ENCODE results near the gene PLG.
"Not testable (repeated sequence)": the region's sequence is repeated elsewhere in the genome, so short reads cannot be mapped to it uniquely, and the experiment has no call there.

The PLG gene

DNA sequence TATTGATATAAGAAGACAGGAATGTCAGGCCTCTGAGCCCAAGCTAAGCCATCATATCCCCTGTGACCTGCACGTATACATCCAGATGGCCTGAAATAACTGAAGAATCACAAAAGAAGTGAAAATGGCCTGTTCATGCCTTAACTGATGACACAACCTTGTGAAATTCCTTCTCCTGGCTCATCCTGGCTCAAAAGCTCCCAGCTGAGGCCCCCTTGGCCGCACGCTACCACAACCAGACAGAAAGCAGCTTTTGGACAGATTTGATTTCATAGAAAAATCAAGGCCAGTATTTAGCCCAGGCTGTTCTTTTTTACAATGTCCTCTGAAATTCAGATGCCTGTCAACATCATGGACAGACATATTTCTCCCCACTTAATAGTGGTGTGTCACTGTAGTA is 78.6 kb downstream of the PLG start:
- DNase-seq: not testable (repeated sequence)

DNA sequence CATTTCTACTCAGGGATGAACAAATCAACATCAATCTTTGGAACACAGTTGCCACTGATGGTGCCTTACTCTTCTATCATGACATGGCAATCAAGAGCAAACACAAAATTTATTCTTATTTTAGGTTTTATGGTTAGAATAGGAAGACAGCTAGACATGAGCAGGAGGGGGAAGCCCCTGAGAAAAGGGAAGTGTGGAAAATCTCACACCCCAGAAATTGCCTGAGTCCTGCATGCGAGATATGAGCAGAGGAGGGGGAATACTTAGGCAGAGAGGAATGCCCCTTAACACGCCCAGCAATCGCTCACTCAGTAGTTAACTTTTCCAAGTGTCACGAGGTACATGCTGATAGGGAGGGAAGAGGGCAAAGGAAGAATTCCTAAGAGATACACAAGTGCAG is 79.3 kb downstream of the PLG start:
- no peak for DNase-seq

DNA sequence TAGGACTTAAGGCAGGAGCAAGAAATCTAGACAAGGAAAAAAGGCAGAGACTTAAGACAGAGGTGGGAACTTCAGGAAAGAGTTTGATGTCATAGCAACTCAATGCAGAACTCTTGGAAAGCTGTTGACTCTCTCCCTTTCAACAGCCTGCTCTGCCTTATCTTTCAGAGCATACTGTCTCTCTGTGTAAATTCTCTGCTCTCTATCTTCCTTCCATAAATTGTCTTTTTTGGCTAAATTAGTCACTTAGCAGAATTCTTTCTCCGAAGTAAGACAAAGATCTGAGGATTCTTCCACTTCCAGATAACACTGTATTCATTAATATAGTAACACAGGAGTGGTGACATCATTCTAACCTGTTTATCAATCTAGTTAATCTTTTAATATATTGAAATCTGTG is 80.2 kb downstream of the PLG start:
- DNase-seq: no peak

DNA sequence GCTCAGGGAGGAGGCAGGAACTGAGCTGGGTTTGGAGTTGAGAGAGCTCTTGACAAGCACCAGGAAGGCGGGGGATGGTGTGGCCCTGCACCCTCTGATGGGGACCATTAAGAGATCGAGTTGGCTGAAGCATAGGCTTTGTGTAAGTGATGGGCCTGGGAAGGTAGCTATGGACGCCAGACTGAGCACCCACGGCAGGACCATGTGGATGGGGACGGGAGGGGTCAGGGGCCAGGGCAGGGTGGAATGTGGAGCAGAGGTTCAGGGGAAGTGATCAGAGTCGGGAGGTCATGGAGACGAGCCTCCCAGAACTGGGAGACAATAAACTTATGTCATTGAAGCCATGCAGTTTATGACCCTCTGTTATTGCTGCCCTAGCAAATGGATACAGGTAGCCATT is 81.7 kb downstream of the PLG start:
- no peak for DNase-seq

DNA sequence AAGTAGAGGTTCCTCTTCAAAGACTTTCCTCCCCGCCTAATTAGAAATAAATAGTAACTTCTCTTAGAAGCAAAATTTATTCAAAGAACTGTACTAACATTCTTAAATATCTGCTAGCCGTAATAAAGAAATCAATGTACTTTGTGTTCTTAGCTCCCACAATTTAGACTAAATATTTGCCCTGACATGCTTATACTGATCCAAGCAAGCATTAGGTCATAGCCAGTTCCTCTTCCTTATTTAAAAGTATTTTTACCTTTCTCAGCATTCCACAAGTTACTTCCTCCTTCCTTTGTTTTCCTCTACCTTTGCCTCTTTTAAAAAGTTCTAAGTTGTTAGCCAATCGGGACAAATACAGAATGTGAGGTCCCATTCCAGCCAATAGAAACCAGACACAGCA is 86.1 kb downstream of the PLG start:
- DNase-seq: not testable (repeated sequence)

DNA sequence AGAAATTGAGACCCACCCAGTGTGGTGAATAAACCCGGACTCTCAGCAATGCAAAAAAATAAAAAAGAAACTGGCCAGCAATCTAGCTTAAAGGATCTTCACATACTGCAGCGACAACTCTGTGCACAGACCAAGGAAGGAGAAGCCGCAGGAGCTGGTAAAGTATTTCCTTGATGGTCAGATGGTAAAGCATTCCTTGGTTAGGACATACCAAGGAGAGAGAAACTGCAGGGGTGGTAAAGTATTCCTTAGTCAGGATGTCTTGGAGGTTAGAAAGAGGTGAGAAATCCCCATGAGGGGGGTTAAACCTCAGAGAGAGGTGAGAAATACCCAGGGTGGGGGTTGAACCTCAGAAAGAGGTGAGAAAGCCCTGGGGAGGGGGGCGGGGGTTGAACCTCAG is 86.8 kb downstream of the PLG start:
- no peak for DNase-seq

DNA sequence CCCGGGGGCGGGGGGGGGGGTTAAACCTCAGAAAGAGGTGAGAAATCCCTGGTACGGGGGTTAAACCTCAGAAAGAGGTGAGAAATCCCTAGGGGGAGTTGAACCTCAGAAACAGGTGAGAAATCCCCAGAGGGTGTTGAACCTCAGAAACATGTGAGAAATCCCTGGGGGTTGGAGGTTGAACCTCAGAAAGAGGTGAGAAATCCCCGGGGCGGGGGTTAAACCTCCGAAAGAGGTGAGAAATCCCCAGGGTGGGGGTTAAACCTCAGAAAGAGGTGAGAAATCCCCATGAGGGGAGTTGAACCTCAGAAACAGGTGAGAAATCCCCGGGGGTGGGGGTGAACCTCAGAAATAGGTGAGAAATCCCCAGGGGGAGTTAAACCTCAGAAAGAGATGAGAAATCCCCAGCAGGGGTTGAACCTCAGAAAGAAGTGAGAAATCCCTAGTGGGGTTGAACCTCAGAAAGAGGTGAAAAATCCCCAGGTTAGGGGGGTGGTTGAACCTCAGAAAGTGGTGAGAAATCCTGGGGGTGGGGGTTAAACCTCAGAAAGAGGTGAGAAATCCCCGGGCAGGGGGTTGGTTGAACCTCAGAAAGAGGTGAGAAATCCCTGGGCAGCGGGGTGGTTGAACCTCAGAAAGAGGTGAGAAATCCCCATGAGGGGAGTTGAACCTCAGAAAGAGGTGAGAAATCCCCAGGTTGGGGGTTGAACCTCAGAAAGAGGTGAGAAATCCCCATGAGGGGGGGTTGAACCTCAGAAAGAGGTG is 87.4 kb downstream of the PLG start:
- no peak for DNase-seq

DNA sequence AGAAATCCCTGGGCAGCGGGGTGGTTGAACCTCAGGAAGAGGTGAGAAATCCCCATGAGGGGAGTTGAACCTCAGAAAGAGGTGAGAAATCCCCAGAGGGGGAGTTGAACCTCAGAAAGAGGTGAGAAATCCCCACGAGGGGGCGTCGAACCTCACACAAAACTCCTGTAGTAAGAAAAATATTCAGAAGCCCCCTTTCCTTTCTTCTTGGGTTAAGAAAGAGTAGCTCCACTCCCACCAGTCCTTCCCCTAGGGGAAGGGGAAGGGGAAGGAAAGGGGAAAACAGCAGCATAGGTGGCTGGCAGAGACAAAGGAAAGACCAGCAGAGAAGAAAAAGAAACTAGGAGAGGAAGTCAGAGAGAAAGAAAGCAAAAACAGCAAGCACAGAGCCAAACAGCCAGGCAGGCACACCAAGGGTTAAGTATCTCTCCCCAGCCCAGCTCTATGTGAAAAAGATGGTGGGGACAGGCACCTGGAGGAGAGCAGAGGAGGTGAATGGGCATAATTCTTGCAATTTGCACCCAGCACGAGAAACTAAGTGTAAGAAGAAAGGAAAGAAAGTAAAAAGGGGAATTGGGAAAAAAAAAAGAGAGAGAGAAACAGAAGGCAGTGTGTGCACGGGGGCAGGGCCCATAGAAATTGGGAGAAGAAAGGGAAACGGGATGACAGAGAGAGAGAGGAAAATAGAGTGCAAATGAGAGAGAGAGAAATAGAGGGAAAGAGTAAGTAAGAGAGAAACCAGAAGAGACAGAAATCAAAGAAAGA is 88.2 kb downstream of the PLG start:
- no peak for DNase-seq

DNA sequence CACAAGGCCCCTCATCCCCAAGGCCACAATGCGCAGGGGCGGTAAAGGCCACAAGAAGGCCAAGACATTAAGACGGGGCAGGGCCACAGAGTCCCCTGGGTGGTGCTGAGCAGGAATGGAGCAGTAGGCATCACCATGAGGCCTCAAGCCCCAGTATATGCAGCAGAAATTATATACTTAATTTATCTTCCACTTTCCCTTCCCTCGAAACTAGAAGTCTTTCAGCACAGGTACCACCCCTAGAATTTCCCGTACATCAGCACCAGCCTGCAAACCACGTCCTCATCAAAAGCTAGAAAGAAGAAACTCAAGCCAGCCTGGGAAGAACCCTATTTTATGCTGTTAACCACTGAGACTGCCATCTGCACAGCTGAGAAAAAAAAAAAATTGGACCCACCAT is 89.4 kb downstream of the PLG start:
- DNase-seq: no peak

DNA sequence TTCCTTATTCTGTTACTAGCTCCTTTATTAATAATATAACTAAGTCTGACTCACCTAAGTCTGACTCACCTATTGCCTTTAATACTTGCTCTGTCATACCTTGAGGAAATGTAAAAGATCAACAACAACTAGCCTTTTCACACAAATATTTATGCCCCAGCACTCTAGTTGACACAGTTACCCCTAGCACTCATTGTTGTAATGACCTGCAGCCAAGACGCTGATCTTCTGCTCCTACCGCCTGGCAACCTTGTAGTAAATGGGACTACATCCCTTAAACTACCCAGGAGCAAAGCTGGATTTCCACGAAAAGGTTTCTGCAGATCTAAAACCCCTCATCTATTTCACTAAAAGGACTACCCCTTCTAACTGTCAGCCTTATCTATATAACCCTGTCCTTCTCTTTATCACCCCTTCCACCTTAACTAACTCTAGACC is 90.0 kb downstream of the PLG start:
- DNase-seq: no peak

DNA sequence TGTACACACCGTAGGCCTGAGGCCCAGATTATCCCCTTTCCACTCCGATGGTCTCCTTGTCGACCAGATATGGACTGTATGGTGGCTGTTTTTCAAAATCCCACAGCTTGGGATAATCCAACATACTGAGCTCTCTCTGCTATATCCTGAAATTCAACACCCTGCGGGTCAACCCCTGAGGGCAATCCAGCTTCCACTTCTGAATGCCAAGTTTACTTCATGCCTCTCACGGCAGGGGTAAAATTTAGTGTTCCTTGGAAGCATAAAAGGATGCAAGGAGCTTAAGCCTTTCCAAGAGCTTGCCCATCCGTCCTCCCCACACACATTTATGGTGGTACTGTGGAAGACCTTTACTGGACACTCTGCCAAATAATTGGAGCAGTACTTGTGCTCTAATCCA is 90.7 kb downstream of the PLG start:
- DNase-seq: no peak

DNA sequence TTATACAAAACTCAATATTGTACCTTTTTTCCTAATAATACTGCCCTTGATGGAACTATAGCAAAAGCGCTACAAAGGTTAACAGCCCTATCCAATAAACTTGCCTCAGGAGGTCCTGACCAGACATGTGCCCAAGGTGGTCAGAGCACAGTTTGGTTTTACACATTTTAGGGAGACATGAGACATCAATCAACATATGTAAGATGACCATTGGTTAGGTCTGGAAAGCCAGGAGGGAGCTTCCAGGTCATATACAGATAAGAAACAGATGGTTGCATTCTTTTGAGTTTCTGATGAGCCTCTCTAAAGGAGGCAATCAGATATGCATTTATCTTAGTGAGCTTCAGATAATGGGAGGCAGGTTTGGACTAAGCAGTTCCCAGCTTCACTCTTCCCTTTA is 91.6 kb downstream of the PLG start:
- DNase-seq: no peak

DNA sequence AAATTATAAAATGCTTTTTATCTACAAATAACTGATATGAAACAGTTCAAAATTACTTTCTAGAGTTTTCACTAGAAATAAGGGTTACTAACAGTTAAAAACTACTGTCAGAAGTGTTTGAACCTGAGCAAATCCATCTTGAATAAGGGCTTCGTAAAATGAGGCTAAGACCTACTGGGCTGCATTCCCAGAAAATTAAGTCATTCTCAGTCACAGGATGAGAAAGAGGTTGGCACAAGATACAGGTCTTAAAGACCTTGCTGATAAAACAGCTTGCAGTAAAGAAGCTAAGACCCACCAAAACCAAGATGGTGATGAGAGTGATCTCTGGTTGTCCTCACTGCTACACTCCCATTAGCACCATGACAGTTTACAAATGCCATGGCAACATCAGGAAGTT is 93.7 kb downstream of the PLG start:
- no peak for DNase-seq

DNA sequence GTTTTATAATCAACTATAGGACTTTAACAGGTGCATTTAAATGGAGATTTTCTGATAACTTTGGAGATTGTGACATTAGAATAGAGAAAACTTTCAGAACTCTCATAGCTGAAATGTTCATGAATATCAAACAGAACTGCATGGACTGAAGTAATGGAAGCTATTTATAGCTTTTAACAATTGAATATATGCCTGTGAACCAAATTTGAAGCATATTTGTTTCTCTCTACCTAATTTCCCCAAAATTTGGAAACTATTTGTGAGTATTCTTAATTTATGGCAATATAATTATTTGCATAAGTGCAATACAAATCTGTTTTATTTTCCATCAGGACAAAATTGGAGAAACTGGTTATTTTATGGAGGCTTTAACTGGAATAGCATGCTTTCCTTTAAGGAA is 96.6 kb downstream of the PLG start:
- DNase-seq: no peak

DNA sequence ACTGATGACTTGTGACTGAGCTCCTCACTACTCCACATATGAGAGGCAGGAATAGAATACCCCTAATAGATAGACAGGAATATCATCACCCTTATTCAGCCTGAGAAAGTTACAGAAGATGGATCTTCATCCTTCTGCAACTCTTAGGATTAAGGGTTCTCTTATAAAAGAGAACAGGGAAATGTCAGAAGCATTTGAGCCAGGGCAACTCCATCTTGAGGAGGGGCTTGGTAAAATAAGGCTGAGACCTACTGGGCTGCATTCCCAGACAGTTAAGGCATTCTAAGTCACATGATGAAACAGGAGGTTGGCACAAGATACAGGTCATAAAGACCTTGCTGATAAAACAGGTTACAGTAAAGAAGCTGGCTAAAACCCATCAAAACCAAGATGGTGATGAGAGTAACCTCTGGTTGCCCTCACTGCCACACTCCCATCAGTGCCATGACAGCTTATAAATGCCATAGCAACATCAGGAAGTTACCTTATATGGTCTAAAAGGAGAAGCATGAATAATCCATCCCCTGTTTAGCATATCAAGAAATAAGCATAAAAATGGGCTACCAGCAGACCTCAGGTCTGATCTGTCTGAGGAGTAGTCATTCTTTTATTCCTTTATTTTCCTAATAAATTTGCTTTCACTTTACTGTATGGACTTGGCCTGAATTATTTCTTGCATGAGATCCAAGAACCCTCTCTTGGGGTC is 97.9 kb downstream of the PLG start:
- no peak for DNase-seq

DNA sequence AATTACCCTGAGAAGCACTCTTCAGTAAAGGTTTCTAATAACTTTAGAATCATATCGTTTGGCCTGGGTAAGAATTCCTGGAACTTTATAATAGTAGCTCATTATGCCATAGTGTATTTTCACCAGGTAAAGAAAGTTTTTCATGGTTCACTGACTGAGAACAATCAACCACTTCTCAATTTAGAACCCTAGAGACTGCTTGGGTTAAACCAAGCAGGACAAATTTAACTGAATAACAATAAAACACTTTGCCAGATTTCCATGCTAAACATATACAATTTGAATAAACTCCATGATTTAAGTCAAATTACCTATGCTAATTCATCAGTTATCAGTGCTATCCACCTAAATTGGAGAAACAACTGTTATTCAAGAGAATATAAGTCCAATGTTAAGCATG is 99.4 kb downstream of the PLG start:
- DNase-seq: no peak

DNA sequence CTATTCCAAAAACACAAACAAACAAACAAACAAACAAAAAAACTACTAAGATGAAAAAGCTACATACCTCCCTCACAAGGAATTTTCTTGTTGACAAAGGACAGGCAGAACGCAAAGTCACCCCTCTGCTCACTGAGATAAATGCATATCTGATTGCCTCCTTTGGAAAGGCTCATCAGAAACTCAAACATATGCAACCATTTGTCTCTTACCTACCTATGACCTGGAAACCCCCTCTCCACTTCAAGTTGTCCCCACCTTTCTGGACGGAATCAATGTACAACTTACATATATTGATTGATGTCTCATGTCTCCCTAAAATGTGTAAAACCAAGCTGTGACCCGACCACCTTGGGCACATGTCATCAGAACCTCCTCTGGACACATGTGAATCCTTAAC is 100.0 kb downstream of the PLG start:
- not testable (repeated sequence) for DNase-seq

Measured in NCI-H1092 (cell line).